Gastrocnemius medialis (tissue), 4 donors: ENCODE results near the gene TCF3. TPM values are rescaled to one million over a fixed set of nuclear protein-coding genes. Genes with fewer than 3 reads are reported as not detected.

Experiments used
- ATAC-seq, 2 donors: fragments of 150-250 bp; one replicate each; pipeline ENCODE4 v1.9.1; 2016
- DNase-seq, 2 donors: peaks; one replicate each; pipeline ENCODE4 v3.0.0-alpha.2; 2019
- H3K27ac ChIP-seq, 4 donors: fragments of 200-600 bp; sonication (generic); 1 replicate in 1 of 4; 2 replicates in 3 of 4; pipeline ENCODE4 v1.5.1; 2016 to 2018; ENCODE audit warnings: mild to moderate bottlenecking in 2 of 4, moderate library complexity in 1 of 4
- H3K27me3 ChIP-seq, 3 donors: fragments of 200-600 bp; sonication (generic) in 2 of 3; 1 replicate in 1 of 3; 2 replicates in 2 of 3; pipeline versions ENCODE4 v1.5.1 to v1.6.0; 2016 to 2019; ENCODE audit warnings: mild to moderate bottlenecking in 1 of 3, moderate library complexity in 1 of 3
- H3K36me3 ChIP-seq, 2 donors: fragments of 200-600 bp; sonication (generic) in 1 of 2; one replicate each; pipeline ENCODE4 v1.5.1; 2017 to 2018
- H3K4me1 ChIP-seq, 2 donors: fragments of 200-600 bp; sonication (generic) in 1 of 2; one replicate each; pipeline ENCODE4 v1.5.1; 2016 to 2017; ENCODE audit warnings: mild to moderate bottlenecking in 2 of 2
- H3K4me3 ChIP-seq, 4 donors: fragments of 200-600 bp; sonication (generic) in 3 of 4; 1 replicate in 1 of 4; 2 replicates in 3 of 4; pipeline ENCODE4 v1.5.1; 2016 to 2019; ENCODE audit warnings: mild to moderate bottlenecking in 2 of 4
- H3K9me3 ChIP-seq, 3 donors: fragments of 200-600 bp; sonication (generic) in 2 of 3; 1 replicate in 1 of 3; 2 replicates in 2 of 3; pipeline ENCODE4 v1.5.1; 2016 to 2019
- POLR2A ChIP-seq, 2 donors: fragments of 450-650 bp; IDR thresholded peaks; one replicate each; pipeline ENCODE4 v1.6.1; 2017; ENCODE audit warnings: antibody characterized with exemption in 2 of 2, mild to moderate bottlenecking in 2 of 2, moderate library complexity in 2 of 2
- in situ Hi-C, 4 donors: fragments of 200-750 bp; cut with MboI; loops; one replicate each; pipeline versions ENCODE4 v1.15.0 to v1.8.0; 2017; ENCODE audit warnings: low sequenced_read_pairs in 4 of 4
- intact Hi-C: fragments of 100-400 bp; cut with DNase I; formaldehyde crosslinking; loops from one replicate; pipeline ENCODE4 v1.15.1; 2023; ENCODE audit warnings: low total_unique reads
- total RNA-seq, 4 donors: library from RNA; depleted of rRNA; stranded (reverse); fragments of >200 nt; gene quantifications; one replicate each; pipeline versions ENCODE4 v1.1.0 to v1.2.3, GENCODE V29; 2016
- TF ChIP-seq, protein P1 (sequence below), 5 experiments: fragments of 450-650 bp in 3 of 5; fragments of 200-600 bp in 2 of 5; sonication (generic) in 2 of 5; IDR thresholded peaks in 4 of 5; conservative IDR thresholded peaks in 1 of 5; 1 replicate in 4 of 5; 2 replicates in 1 of 5; pipeline ENCODE4 v1.5.1; 2016 to 2019; ENCODE audit warnings: antibody characterized with exemption in 5 of 5, mild to moderate bottlenecking in 3 of 5, moderate library complexity in 3 of 5

TCF3 gene
- total RNA-seq, 4 donors from 2014 or later, result 22.0 to 58.6 (median 42.5) TPM

DNA sequence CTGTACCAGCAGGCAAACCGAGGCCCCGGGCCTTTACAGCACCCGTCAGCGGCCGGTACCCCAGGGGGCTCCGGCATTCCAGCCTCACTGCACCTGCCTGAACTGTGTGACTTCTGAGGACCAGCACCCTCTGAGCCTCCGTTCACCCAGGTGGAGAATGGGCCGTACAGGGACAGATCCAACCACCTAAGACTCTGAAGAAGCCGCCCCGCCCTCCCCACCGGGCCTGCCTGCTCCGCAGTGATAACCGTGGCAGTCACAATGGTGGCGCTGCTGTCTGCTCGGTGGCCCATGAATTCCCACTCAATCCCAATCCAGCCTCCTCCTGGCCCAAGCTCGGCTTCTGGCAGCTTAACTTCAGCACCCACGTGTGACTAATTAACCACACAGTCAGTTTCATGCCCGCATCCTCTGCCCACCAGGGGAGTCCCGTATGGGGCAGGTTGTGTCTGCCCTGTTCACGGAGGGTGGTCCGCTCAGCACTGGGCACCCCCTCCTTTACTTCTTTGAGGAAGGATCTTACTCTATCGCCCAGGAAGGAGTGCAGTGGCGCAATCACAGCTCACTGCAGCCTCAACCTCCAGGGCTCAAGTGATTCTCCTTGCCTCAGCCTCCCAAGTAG is 3.4 kb downstream of the TCF3 start:
- H3K27me3 ChIP-seq, result no peaks in the 10 kb centered on the region
- ATAC-seq (no peak), DNase-seq (no peak)
- no peaks in the 10 kb centered on the region for H3K9me3 ChIP-seq
- peaks cover 11% of the 10 kb centered on the region in 2 donors for H3K4me1 ChIP-seq
- intact Hi-C loops (no loop called here), in situ Hi-C loops (no loop called here)
- peaks cover 0 to 4% of the 10 kb centered on the region in 2 donors for H3K36me3 ChIP-seq
- no peak overlapping the region for H3K4me3 ChIP-seq
- TF ChIP-seq, protein P1, sequence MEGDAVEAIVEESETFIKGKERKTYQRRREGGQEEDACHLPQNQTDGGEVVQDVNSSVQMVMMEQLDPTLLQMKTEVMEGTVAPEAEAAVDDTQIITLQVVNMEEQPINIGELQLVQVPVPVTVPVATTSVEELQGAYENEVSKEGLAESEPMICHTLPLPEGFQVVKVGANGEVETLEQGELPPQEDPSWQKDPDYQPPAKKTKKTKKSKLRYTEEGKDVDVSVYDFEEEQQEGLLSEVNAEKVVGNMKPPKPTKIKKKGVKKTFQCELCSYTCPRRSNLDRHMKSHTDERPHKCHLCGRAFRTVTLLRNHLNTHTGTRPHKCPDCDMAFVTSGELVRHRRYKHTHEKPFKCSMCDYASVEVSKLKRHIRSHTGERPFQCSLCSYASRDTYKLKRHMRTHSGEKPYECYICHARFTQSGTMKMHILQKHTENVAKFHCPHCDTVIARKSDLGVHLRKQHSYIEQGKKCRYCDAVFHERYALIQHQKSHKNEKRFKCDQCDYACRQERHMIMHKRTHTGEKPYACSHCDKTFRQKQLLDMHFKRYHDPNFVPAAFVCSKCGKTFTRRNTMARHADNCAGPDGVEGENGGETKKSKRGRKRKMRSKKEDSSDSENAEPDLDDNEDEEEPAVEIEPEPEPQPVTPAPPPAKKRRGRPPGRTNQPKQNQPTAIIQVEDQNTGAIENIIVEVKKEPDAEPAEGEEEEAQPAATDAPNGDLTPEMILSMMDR (IDR thresholded peaks at IDR 0.05 in 4 of 5, conservative IDR thresholded peaks at IDR 0.05 in 1 of 5), result no peak
- no peak for TF ChIP-seq POLR2A (IDR thresholded peaks at IDR 0.05)
- H3K27ac ChIP-seq, result no peak overlapping the region

DNA sequence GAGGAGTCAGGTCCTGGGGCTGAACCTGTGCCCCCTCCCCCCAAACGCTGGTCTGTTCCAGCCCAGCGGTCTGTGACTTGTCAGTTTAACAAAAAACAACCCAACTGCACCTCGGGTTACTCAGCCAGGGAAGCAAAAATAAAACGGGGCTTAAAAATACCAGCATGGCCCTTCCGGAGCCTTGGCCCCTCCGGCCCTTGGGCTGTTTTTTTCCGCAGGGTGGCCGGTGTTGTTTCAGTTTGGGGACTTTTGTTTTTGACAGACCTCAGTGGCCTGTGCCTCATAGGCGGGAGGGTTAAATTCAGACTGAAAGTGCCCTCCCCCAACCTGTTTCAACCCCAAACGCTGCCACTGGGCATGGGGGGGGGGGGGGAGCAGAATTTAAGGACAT is 4.0 kb downstream of the TCF3 start:
- in situ Hi-C loops, result no loop called here
- no peak for TF ChIP-seq POLR2A (IDR thresholded peaks at IDR 0.05)
- intact Hi-C loops, result no loop called here
- no peak for ATAC-seq
- Histone ChIP-seq H3K4me3 (no peak overlapping the region), H3K36me3 (peaks cover 0 to 4% of the 10 kb centered on the region in 2 donors), H3K27me3 (no peaks in the 10 kb centered on the region), H3K9me3 (no peaks in the 10 kb centered on the region), H3K4me1 (peaks cover 11% of the 10 kb centered on the region in 2 donors), H3K27ac (no peak overlapping the region)
- no peak for DNase-seq

DNA sequence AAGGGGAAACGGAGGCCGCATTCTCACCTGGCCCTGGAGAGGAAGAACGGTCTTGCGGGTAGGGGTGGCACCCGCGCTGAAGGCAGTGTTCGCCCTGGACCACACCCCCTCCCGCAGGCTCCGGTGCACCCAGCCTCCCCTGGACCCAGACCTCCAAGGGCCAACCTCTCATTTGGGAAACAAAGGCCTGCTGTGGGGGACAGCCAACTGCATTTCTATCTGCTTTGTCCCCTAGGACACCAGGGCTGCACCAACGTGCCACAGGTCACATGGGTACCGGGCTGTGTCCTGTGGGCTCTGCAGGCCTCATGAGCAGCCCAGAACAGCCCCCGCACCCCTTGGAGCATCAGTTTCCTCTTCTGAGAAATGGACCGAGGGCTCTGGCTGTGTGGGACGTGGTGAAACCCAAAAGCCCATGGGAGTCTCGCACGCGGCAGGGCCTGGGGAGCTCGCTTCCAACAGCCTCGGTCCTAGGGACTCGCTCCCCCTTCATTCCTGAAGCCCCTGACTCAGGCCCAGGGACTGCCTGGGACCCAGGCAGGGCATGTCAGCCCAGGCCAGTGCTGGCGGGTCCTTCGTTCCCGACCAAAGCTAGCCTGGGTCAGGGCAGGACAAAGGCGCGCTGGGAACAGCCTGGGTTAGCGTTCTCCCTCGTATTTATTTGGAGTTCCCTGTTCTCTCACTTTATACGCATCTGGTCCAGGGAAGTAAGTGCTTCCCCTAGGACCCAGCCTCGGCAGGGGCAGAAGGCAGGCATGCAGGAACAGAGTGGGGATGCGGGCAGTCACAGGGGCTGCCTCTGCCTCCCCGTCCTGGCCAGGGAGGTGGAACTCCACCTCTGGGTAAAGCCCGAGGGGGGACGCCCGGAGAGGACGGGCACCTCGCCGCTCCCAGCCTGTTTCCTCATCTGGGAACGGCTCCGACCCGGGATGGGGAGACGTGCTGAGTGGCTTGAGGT is 4.6 kb downstream of the TCF3 start:
- intact Hi-C loops, result no loop called here
- Histone ChIP-seq H3K27me3 (no peaks in the 10 kb centered on the region), H3K4me3 (no peak overlapping the region), H3K36me3 (peaks cover 0 to 4% of the 10 kb centered on the region in 2 donors), H3K4me1 (peaks cover 11% of the 10 kb centered on the region in 2 donors), H3K27ac (no peak overlapping the region), H3K9me3 (no peaks in the 10 kb centered on the region)
- TF ChIP-seq POLR2A (IDR thresholded peaks at IDR 0.05), result no peak
- TF ChIP-seq, protein P1 (IDR thresholded peaks at IDR 0.05 in 4 of 5, conservative IDR thresholded peaks at IDR 0.05 in 1 of 5), result no peak
- DNase-seq, result no peak
- ATAC-seq, result no peak
- in situ Hi-C loops, result no loop called here

DNA sequence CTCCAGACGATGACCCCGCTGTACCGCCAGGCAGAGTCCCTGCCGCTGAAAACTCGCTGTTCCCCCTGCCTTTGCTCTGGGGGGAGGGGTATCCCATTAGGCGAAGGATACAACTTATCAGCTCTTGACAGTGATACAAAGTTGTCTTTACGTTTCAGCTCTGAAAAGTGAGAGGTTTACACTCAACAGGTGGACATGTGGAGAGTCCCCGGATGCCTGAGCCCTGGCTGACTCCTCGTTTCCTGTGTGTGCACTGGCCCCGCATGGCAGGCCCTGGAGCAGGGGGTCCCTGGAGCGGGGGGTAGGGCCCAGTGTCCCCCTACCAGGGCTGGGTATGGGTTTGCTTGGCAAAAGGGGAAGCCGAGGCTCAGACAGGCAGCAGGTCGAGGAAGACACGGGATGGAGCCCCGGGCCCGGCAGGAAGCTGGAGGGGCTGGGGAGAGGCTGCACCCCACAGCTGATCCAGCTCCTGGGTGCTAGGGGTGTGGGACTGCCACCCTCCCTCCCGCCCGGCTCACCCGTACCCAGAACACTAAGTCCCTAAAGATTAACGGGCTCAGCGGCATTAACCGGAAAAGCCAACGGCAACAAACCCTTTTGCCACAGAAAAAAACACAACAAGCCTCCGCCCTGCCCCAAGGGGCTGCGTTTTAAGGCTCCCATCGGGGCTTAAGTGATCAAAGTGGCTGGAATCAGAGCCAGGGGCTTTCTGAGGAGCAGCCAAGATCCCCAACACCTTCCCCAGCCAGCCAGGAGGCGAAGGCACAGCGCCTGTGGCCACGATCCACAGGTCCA is 5.6 kb downstream of the TCF3 start:
- Histone ChIP-seq H3K4me3 (no peak overlapping the region), H3K27me3 (no peaks in the 10 kb centered on the region), H3K4me1 (peaks cover 11% of the 10 kb centered on the region in 2 donors), H3K9me3 (no peaks in the 10 kb centered on the region), H3K36me3 (peaks cover 0 to 4% of the 10 kb centered on the region in 2 donors), H3K27ac (no peak overlapping the region)
- ATAC-seq, result no peak
- TF ChIP-seq, protein P1 (IDR thresholded peaks at IDR 0.05 in 4 of 5, conservative IDR thresholded peaks at IDR 0.05 in 1 of 5), result no peak
- TF ChIP-seq POLR2A (IDR thresholded peaks at IDR 0.05), result no peak
- no peak for DNase-seq
- intact Hi-C loops (no loop called here), in situ Hi-C loops (no loop called here)
